Stimulated activated CD4-positive, alpha-beta T cell treated with anti-CD3 and anti-CD28 coated beads, Interleukin-2, amount 100 ng/mL, for 4 hours (primary cell): Measurements from ENCODE around the gene PIP5K1B.
"Not testable (repeated sequence)": the region's sequence is repeated elsewhere in the genome, so short reads cannot be mapped to it uniquely, and the experiment has no call there.

Experiments used
- DNase-seq: peaks from one replicate; pipeline ENCODE4 v3.0.0-alpha.2; 2020; ENCODE audit warnings: low read depth

PIP5K1B gene

GRCh38 chr9:68961587-68961986, 256.5 kb downstream of the PIP5K1B start:
- no peak for DNase-seq

GRCh38 chr9:68963416-68963815, 258.4 kb downstream of the PIP5K1B start:
- DNase-seq: no peak

GRCh38 chr9:68964102-68964541, 259.1 kb downstream of the PIP5K1B start:
- DNase-seq: no peak

- DNase-seq: no peak
These were observed 259.7 kb downstream of the PIP5K1B start for GRCh38 chr9:68964765-68965164.

- DNase-seq: no peak
These were observed 261.5 kb downstream of the PIP5K1B start for GRCh38 chr9:68966496-68966944.

- no peak for DNase-seq
These were observed 262.8 kb downstream of the PIP5K1B start for GRCh38 chr9:68967800-68968199.

GRCh38 chr9:68969538-68969937, 264.5 kb downstream of the PIP5K1B start:
- DNase-seq: no peak

- no peak for DNase-seq
These were observed 265.1 kb downstream of the PIP5K1B start for GRCh38 chr9:68970151-68970550.

- no peak for DNase-seq
These were observed 268.6 kb downstream of the PIP5K1B start for GRCh38 chr9:68973619-68974018.

GRCh38 chr9:68974431-68974830, 269.4 kb downstream of the PIP5K1B start:
- no peak for DNase-seq

GRCh38 chr9:68974901-68975300, 269.9 kb downstream of the PIP5K1B start:
- DNase-seq: no peak

- DNase-seq: no peak
These were observed 270.5 kb downstream of the PIP5K1B start for GRCh38 chr9:68975365-68976043.

GRCh38 chr9:68978066-68978465, 273.0 kb downstream of the PIP5K1B start:
- no peak for DNase-seq

- no peak for DNase-seq
These were observed 273.5 kb downstream of the PIP5K1B start for GRCh38 chr9:68978501-68978900.

- DNase-seq: no peak
These were observed 274.7 kb downstream of the PIP5K1B start for GRCh38 chr9:68979538-68980314.

- DNase-seq: no peak
These were observed 275.4 kb downstream of the PIP5K1B start for GRCh38 chr9:68980341-68980914.

GRCh38 chr9:68981789-68982188, 276.7 kb downstream of the PIP5K1B start:
- no peak for DNase-seq

GRCh38 chr9:68983008-68983411, 278.0 kb downstream of the PIP5K1B start:
- no peak for DNase-seq

GRCh38 chr9:68983522-68984424, 278.7 kb downstream of the PIP5K1B start:
- DNase-seq: no peak

- DNase-seq: not testable (repeated sequence)
These were observed 281.9 kb downstream of the PIP5K1B start for GRCh38 chr9:68986949-68987348.

GRCh38 chr9:68991457-68991856, 286.4 kb downstream of the PIP5K1B start:
- DNase-seq: no peak

- no peak for DNase-seq
These were observed 290.7 kb downstream of the PIP5K1B start for GRCh38 chr9:68995776-68996175.
